Measurements from ENCODE around the gene ALKBH4.

Gene ALKBH4

GRCh38 chr7:102452451-102452850 is 12.2 kb downstream of the ALKBH4 start:
- TF ChIP-seq TEAD4 (IDR thresholded peaks at IDR 0.05) (no peak), YY1 (IDR thresholded peaks at IDR 0.05; ENCODE audit: low read depth) (no peak), CREB1 (IDR thresholded peaks at IDR 0.05; ENCODE audit: low read depth) (no peak), EP300 (IDR thresholded peaks at IDR 0.05; ENCODE audit: borderline replicate concordance) (no peak), MAX (IDR thresholded peaks at IDR 0.05) (no peak), REST (IDR thresholded peaks at IDR 0.05; ENCODE audit: low read depth) (no peak), TCF12 (IDR thresholded peaks at IDR 0.05; ENCODE audit: low read depth) (no peak), RAD21 (IDR thresholded peaks at IDR 0.05; ENCODE audit: low read depth) (no peak), USF1 (IDR thresholded peaks at IDR 0.05) (no peak), TAF1 (IDR thresholded peaks at IDR 0.05; ENCODE audit: low read depth) (no peak), FOXM1 (IDR thresholded peaks at IDR 0.05; ENCODE audit: borderline replicate concordance, low read depth) (no peak), CEBPB (IDR thresholded peaks at IDR 0.05) (no peak), ZBTB7A (IDR thresholded peaks at IDR 0.05; ENCODE audit: low read depth) (no peak)

- no peak for TF ChIP-seq CEBPB (IDR thresholded peaks at IDR 0.05)
- 0 out of 2 replicates have a peak, but pooled peaks have one; percentile 7 for TF ChIP-seq TEAD4 (IDR thresholded peaks at IDR 0.05)
Observed at GRCh38 chr7:102451371-102452054, 13.2 kb downstream of the ALKBH4 start.

GRCh38 chr7:102450242-102450641 is 14.4 kb downstream of the ALKBH4 start:
- TF ChIP-seq NFIC (IDR thresholded peaks at IDR 0.05) = no peak
- peak; percentile 50 for TF ChIP-seq RAD21 (IDR thresholded peaks at IDR 0.05; ENCODE audit: low read depth)

- no peak for TF ChIP-seq CEBPB (IDR thresholded peaks at IDR 0.05)
- TF ChIP-seq TAF1 (IDR thresholded peaks at IDR 0.05; ENCODE audit: low read depth) = no peak
- TF ChIP-seq CREB1 (IDR thresholded peaks at IDR 0.05; ENCODE audit: low read depth) = no peak
- TF ChIP-seq REST (IDR thresholded peaks at IDR 0.05; ENCODE audit: low read depth) = no peak
- TF ChIP-seq ZBTB7A (IDR thresholded peaks at IDR 0.05; ENCODE audit: low read depth) = no peak
- no peak for TF ChIP-seq MAX (IDR thresholded peaks at IDR 0.05)
- no peak for TF ChIP-seq USF1 (IDR thresholded peaks at IDR 0.05)
- no peak for TF ChIP-seq RAD21 (IDR thresholded peaks at IDR 0.05; ENCODE audit: low read depth)
- no peak for TF ChIP-seq EGR1 (IDR thresholded peaks at IDR 0.05)
Observed at GRCh38 chr7:102449136-102449535, 15.5 kb downstream of the ALKBH4 start.

GRCh38 chr7:102447311-102447710 is 17.4 kb downstream of the ALKBH4 start:
- TF ChIP-seq MAX (IDR thresholded peaks at IDR 0.05) (no peak), NFIC (IDR thresholded peaks at IDR 0.05) (no peak), EGR1 (IDR thresholded peaks at IDR 0.05) (no peak), TCF12 (IDR thresholded peaks at IDR 0.05; ENCODE audit: low read depth) (no peak), CREB1 (IDR thresholded peaks at IDR 0.05; ENCODE audit: low read depth) (no peak), TAF1 (IDR thresholded peaks at IDR 0.05; ENCODE audit: low read depth) (no peak), TEAD4 (IDR thresholded peaks at IDR 0.05) (no peak), RAD21 (IDR thresholded peaks at IDR 0.05; ENCODE audit: low read depth) (no peak), EP300 (IDR thresholded peaks at IDR 0.05; ENCODE audit: borderline replicate concordance) (no peak), USF1 (IDR thresholded peaks at IDR 0.05) (no peak), CEBPB (IDR thresholded peaks at IDR 0.05) (no peak)

All from Ishikawa (cell line).